Ascending aorta (tissue), 2 donors: ENCODE measurements around the gene PRXL2A. TPM values are rescaled to one million over a fixed set of nuclear protein-coding genes. Genes with fewer than 3 reads are reported as not detected.

Experiments
- DNase-seq, 2 donors: peaks; one replicate each; pipeline ENCODE4 v3.0.0-alpha.2; 2019; ENCODE audit warnings: low spot score in 2 of 2
- H3K27ac ChIP-seq, 2 donors: fragments of 200-600 bp; sonication (generic); one replicate each; pipeline ENCODE4 v1.5.1; 2016 to 2017; ENCODE audit warnings: mild to moderate bottlenecking in 1 of 2
- H3K27me3 ChIP-seq: fragments of 200-600 bp; sonication (generic); one replicate; pipeline ENCODE4 v1.5.1; 2017
- H3K36me3 ChIP-seq, 2 donors: fragments of 200-600 bp; sonication (generic); one replicate each; pipeline ENCODE4 v1.5.1; 2016
- H3K4me1 ChIP-seq, 2 donors: fragments of 200-600 bp; sonication (generic); one replicate each; pipeline ENCODE4 v1.5.1; 2016 to 2017; ENCODE audit warnings: mild to moderate bottlenecking in 1 of 2
- H3K4me3 ChIP-seq, 2 donors: fragments of 200-600 bp; sonication (generic); one replicate each; pipeline ENCODE4 v1.5.1; 2016 to 2017; ENCODE audit warnings: mild to moderate bottlenecking in 1 of 2
- H3K9me3 ChIP-seq, 2 donors: fragments of 200-600 bp; sonication (generic); one replicate each; pipeline ENCODE4 v1.5.1; 2016
- intact Hi-C: fragments of 100-400 bp; cut with DNase I; formaldehyde crosslinking; loops from one replicate; pipeline ENCODE4 v1.15.1; 2023
- total RNA-seq: library from RNA; depleted of rRNA; stranded (reverse); fragments of >200 nt; gene quantifications from one replicate; pipeline ENCODE4 v1.1.0, GENCODE V29; 2016
- TF ChIP-seq, protein P1 (sequence below), 3 experiments: fragments of 200-600 bp in 2 of 3; fragments of 450-650 bp in 1 of 3; sonication (generic) in 2 of 3; IDR thresholded peaks; one replicate each; pipeline ENCODE4 v1.5.1; 2016 to 2019; ENCODE audit warnings: antibody characterized with exemption in 3 of 3, mild to moderate bottlenecking in 1 of 3, moderate library complexity in 1 of 3

Gene PRXL2A
- total RNA-seq, 1 donor from 2014 or later: 22.7 TPM

DNA sequence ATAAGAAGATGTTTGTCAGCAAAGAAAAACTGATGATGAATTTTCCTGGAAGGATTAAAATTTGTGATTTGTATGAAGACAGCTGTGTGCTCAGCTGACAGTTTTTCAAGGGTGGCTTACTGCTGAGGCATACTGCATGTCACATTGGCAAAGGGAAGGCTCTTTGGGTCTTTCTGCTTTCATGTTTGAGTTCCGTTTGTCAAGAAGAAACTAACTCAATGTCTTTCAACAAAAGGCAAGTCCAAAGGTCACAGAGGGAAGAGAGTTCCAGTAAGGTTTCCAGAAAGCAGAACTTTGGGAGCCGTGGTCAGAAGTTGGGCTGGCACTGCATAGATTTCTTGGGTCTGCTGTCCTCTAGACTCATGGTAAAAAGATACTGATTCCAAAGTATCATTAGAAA lies 34.8 kb upstream of the PRXL2A start:
- H3K27me3 ChIP-seq: no peaks in the 10 kb centered on the region
- no peaks in the 10 kb centered on the region for H3K36me3 ChIP-seq
- no peaks in the 10 kb centered on the region for H3K9me3 ChIP-seq
- no peak overlapping the region for H3K4me3 ChIP-seq
- intact Hi-C loops: no loop called here
- no peak for DNase-seq
- H3K27ac ChIP-seq: no peak overlapping the region
- TF ChIP-seq, protein P1, sequence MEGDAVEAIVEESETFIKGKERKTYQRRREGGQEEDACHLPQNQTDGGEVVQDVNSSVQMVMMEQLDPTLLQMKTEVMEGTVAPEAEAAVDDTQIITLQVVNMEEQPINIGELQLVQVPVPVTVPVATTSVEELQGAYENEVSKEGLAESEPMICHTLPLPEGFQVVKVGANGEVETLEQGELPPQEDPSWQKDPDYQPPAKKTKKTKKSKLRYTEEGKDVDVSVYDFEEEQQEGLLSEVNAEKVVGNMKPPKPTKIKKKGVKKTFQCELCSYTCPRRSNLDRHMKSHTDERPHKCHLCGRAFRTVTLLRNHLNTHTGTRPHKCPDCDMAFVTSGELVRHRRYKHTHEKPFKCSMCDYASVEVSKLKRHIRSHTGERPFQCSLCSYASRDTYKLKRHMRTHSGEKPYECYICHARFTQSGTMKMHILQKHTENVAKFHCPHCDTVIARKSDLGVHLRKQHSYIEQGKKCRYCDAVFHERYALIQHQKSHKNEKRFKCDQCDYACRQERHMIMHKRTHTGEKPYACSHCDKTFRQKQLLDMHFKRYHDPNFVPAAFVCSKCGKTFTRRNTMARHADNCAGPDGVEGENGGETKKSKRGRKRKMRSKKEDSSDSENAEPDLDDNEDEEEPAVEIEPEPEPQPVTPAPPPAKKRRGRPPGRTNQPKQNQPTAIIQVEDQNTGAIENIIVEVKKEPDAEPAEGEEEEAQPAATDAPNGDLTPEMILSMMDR (IDR thresholded peaks at IDR 0.05): no peak
- H3K4me1 ChIP-seq: no peaks in the 10 kb centered on the region

DNA sequence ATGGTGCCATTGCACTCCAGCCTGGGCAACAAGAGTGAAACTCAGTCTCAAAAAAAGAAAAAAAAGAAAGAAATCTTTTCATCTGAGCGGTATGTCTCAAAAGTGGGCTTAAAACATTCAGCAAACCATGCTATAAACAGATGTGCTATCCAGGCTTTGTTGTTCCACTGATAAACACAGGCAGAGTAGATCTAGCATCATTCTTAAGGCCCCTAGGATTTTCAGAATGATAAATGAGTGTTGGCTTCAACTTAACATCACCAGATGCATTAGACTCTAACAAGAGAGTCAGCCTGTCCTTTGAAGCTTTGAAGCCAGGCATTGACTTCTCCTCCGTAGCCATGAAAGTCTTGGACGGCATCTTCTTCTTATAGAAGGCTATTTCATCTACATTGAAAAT lies 28.6 kb upstream of the PRXL2A start:
- Histone ChIP-seq H3K27ac (no peak overlapping the region), H3K27me3 (no peaks in the 10 kb centered on the region), H3K4me1 (no peaks in the 10 kb centered on the region), H3K9me3 (no peaks in the 10 kb centered on the region), H3K4me3 (no peak overlapping the region), H3K36me3 (no peaks in the 10 kb centered on the region)
- intact Hi-C loops: loop anchor here (5.0 kb wide), 1 partner anchor 63 kb away; no protein-coding TSS in a partner anchor
- TF ChIP-seq, protein P1 (IDR thresholded peaks at IDR 0.05): no peak
- DNase-seq: no peak

DNA sequence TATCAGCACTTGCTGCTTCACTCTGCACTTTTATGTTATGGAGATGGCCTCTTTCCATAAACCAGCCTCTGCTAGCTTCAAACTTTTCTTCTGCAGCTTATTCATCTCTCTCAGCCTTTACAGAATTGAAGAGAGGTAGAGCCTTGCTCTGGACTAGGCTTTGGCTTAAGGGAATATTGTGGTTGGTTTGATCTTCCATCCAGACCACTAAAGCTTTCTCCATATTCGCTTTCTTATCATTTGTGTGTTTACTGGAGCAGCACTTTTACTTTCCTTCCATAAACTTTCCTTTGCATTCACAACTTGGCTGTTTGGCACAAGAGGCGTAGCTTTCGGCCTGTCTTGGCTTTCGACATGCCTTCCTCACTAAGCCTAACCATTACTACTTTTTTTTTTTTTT lies 28.2 kb upstream of the PRXL2A start:
- intact Hi-C loops: loop anchor here (5.0 kb wide), 1 partner anchor 62 kb away; no protein-coding TSS in a partner anchor
- no peak overlapping the region for H3K4me3 ChIP-seq
- TF ChIP-seq, protein P1 (IDR thresholded peaks at IDR 0.05): no peak
- no peaks in the 10 kb centered on the region for H3K4me1 ChIP-seq
- H3K9me3 ChIP-seq: no peaks in the 10 kb centered on the region
- H3K27me3 ChIP-seq: no peaks in the 10 kb centered on the region
- H3K27ac ChIP-seq: no peak overlapping the region
- no peaks in the 10 kb centered on the region for H3K36me3 ChIP-seq
- no peak for DNase-seq

DNA sequence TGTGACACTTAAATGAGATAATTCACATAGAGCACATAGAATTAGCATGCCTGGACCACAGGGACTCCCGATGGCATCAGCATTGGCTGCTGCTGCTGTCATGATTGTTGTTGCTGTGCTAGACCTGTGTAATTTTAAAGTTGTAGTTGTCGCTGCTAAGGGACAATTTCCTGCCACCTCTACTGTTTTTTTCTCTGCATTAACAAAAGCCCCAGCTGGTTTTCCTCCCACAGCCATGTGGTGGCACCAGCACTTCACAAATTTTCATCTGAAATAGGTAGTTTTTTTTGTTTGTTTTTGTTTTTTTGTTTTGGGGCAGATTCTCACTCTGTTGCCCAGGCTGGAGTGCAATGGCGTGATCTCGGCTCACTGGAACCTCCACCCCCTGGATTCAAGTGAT lies 25.4 kb upstream of the PRXL2A start:
- no peaks in the 10 kb centered on the region for H3K9me3 ChIP-seq
- H3K4me1 ChIP-seq: peaks cover 4 to 23% of the 10 kb centered on the region in 2 donors
- no peak overlapping the region for H3K4me3 ChIP-seq
- intact Hi-C loops: loop anchor here (1.0 to 5.0 kb wide), 2 partner anchors 59 to 122 kb away; no protein-coding TSS in a partner anchor
- H3K27me3 ChIP-seq: no peaks in the 10 kb centered on the region
- TF ChIP-seq, protein P1 (IDR thresholded peaks at IDR 0.05): peak; percentile 40 to 72 (median 55)
- DNase-seq: no peak
- H3K36me3 ChIP-seq: no peaks in the 10 kb centered on the region
- no peak overlapping the region for H3K27ac ChIP-seq

DNA sequence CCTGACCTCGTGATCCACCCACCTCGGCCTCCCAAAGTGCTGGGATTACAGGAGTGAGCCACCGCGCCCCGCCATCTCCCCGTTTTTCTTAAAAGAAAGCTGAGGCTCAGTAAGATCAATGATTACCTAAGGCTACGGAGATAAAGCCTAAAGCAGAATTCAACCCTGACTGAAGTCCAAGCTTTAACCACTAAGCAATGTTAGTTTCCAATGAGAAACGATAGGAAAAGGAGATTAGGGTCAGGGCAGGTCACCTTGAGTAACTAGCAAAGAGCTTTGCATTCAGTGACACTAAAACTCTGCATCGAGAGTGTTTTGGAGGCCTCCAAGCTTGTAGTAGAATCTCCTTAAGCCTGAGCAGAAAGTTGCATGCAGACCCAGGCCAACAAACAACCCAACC lies 17.6 kb upstream of the PRXL2A start:
- peaks cover 13 to 27% of the 10 kb centered on the region in 2 donors for H3K4me1 ChIP-seq
- no peaks in the 10 kb centered on the region for H3K27me3 ChIP-seq
- intact Hi-C loops: no loop called here
- no peak overlapping the region for H3K27ac ChIP-seq
- no peaks in the 10 kb centered on the region for H3K36me3 ChIP-seq
- TF ChIP-seq, protein P1 (IDR thresholded peaks at IDR 0.05): no peak
- H3K4me3 ChIP-seq: no peak overlapping the region
- DNase-seq: no peak
- H3K9me3 ChIP-seq: no peaks in the 10 kb centered on the region

DNA sequence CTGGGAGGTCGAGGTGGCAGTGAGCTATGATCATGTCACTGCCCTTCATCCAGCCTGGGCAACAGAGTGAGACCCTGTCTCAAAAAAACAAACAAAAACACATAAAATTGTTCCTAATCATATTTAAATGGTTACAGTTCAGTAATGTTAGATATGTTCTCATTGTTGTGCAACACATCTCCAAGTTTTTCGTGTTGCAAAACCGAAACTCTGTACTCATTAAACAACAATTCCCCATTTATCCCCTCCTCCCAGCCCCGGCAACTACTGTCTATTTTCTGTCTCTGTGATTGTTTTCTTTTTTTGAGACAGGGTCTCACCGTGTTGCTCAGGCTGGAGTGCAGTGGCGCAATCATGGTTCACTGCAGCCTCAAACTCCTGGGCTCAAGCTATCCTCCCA lies 16.1 kb upstream of the PRXL2A start:
- no peak overlapping the region for H3K4me3 ChIP-seq
- H3K27me3 ChIP-seq: no peaks in the 10 kb centered on the region
- H3K4me1 ChIP-seq: peaks cover 13 to 15% of the 10 kb centered on the region in 2 donors
- TF ChIP-seq, protein P1 (IDR thresholded peaks at IDR 0.05): no peak
- intact Hi-C loops: no loop called here
- DNase-seq: no peak
- H3K9me3 ChIP-seq: no peaks in the 10 kb centered on the region
- H3K36me3 ChIP-seq: no peaks in the 10 kb centered on the region
- no peak overlapping the region for H3K27ac ChIP-seq
